HepG2 (cell line): ENCODE results near the gene DAG1. TPM values are rescaled to one million over a fixed set of nuclear protein-coding genes. Genes with fewer than 3 reads are reported as not detected.

Experiments used
- ARNT ChIP-seq: fragments of 450-650 bp; IDR thresholded peaks from 2 replicates; pipeline ENCODE4 v1.6.1; 2017
- CBX2 ChIP-seq, 2 experiments: fragments of 200-600 bp in 1 of 2; sonication (generic); formaldehyde crosslinking in 1 of 2; IDR thresholded peaks; 2 replicates each; pipeline versions ENCODE4 v1.7.0 to v1.8.1; 2018 to 2022; ENCODE audit warnings: low read depth in 2 of 2, low read length in 1 of 2, mild to moderate bottlenecking in 1 of 2, missing genetic modification reagents in 1 of 2
- NFKB2 ChIP-seq: sonication (generic); formaldehyde crosslinking; IDR thresholded peaks from 2 replicates; pipeline ENCODE4 v1.4.0; 2020; ENCODE audit warnings: missing genetic modification reagents, borderline replicate concordance
- RFX1 ChIP-seq: fragments of 450-650 bp; IDR thresholded peaks from 2 replicates; pipeline ENCODE4 v1.6.1; 2017
- SALL2 ChIP-seq: sonication (generic); formaldehyde crosslinking; IDR thresholded peaks from 2 replicates; pipeline ENCODE4 v1.8.1; 2023; ENCODE audit warnings: mild to moderate bottlenecking, missing genetic modification reagents, inconsistent platforms
- TBX2 ChIP-seq: sonication (generic); formaldehyde crosslinking; IDR thresholded peaks from 2 replicates; pipeline ENCODE4 v1.5.0; 2020; ENCODE audit warnings: missing genetic modification reagents, mild to moderate bottlenecking, borderline replicate concordance
- YEATS2 ChIP-seq: sonication (generic); formaldehyde crosslinking; IDR thresholded peaks from 2 replicates; pipeline ENCODE4 v1.4.0; 2020; ENCODE audit warnings: missing genetic modification reagents, borderline replicate concordance
- ZBTB21 ChIP-seq: sonication (generic); formaldehyde crosslinking; IDR thresholded peaks from 2 replicates; pipeline ENCODE4 v1.4.0; 2020; ENCODE audit warnings: missing genetic modification reagents
- ZC3H4 ChIP-seq: sonication (generic); formaldehyde crosslinking; IDR thresholded peaks from 2 replicates; pipeline ENCODE4 v1.4.0; 2020; ENCODE audit warnings: missing genetic modification reagents, borderline replicate concordance
- ZNF207 ChIP-seq: fragments of 450-650 bp; IDR thresholded peaks from 2 replicates; pipeline ENCODE4 v1.6.1; 2016; ENCODE audit warnings: antibody characterized with exemption, borderline replicate concordance
- ZNF232 ChIP-seq: sonication (generic); formaldehyde crosslinking; IDR thresholded peaks from 2 replicates; pipeline ENCODE4 v1.4.0; 2020; ENCODE audit warnings: missing genetic modification reagents, borderline replicate concordance
- ZNF577 ChIP-seq: sonication (generic); formaldehyde crosslinking; IDR thresholded peaks from 2 replicates; pipeline ENCODE4 v1.4.0; 2020; ENCODE audit warnings: mild to moderate bottlenecking, low read depth, missing genetic modification reagents, borderline replicate concordance
- polyA plus RNA-seq, 8 experiments: library from polyadenylated mRNA; depleted of rRNA in 3 of 8; stranded (reverse) in 7 of 8; unstranded in 1 of 8; fragments of >200 nt; fragmentation: Illumina TruSeq in 4 of 8; extraction: Trizol in 4 of 8; gene quantifications; 2 replicates each; pipeline versions ENCODE4 v1.2.1 to v1.2.3, GENCODE V29; 2011 to 2016; ENCODE audit warnings: low read depth in 4 of 8, missing spikeins in 1 of 8, mixed read lengths in 1 of 8; ENCODE audit not compliant: insufficient read depth in 1 of 8
- total RNA-seq, 5 experiments: library from RNA; depleted of rRNA; stranded (reverse); fragments of >200 nt; fragmentation: Illumina TruSeq; extraction: Trizol; gene quantifications; 2 replicates each; pipeline ENCODE4 v1.2.3, GENCODE V29; 2016; ENCODE audit warnings: low read depth in 1 of 5
- TF ChIP-seq, protein P1 (sequence below): sonication (generic); formaldehyde crosslinking; IDR thresholded peaks from 2 replicates; pipeline ENCODE4 v1.5.1; 2020; ENCODE audit warnings: mild to moderate bottlenecking, missing genetic modification reagents, borderline replicate concordance
- TF ChIP-seq, protein P2 (sequence below): IDR thresholded peaks from 2 replicates; pipeline ENCODE4 v1.6.1; 2016; ENCODE audit warnings: missing compliant biosample characterization, missing genetic modification reagents, borderline replicate concordance
- TF ChIP-seq, protein P3 (sequence below): sonication (generic); formaldehyde crosslinking; IDR thresholded peaks from 2 replicates; pipeline ENCODE4 v1.8.1; 2023; ENCODE audit warnings: missing genetic modification reagents, mild to moderate bottlenecking, borderline replicate concordance
- TF ChIP-seq, protein P4 (sequence below), 2 experiments: fragments of 450-650 bp in 1 of 2; sonication (generic) in 1 of 2; formaldehyde crosslinking; IDR thresholded peaks; 2 replicates each; pipeline versions ENCODE4 v1.5.0 to v1.8.0; 2020 to 2022; ENCODE audit warnings: mild to moderate bottlenecking in 1 of 2, missing genetic modification reagents in 1 of 2
- TF ChIP-seq, protein P5 (sequence below): IDR thresholded peaks from 2 replicates; pipeline ENCODE4 v1.6.1; 2016; ENCODE audit warnings: control low read depth
- TF ChIP-seq, protein P6 (sequence below): sonication (generic); formaldehyde crosslinking; IDR thresholded peaks from 2 replicates; pipeline ENCODE4 v1.4.0; 2020; ENCODE audit warnings: missing genetic modification reagents

DAG1 gene
- total and polyA plus RNA-seq, 2 of the 13 experiments (the other 11 are each of a cell fraction or from before 2014, with no cell fraction given): 47.3 to 50.4 TPM

DNA sequence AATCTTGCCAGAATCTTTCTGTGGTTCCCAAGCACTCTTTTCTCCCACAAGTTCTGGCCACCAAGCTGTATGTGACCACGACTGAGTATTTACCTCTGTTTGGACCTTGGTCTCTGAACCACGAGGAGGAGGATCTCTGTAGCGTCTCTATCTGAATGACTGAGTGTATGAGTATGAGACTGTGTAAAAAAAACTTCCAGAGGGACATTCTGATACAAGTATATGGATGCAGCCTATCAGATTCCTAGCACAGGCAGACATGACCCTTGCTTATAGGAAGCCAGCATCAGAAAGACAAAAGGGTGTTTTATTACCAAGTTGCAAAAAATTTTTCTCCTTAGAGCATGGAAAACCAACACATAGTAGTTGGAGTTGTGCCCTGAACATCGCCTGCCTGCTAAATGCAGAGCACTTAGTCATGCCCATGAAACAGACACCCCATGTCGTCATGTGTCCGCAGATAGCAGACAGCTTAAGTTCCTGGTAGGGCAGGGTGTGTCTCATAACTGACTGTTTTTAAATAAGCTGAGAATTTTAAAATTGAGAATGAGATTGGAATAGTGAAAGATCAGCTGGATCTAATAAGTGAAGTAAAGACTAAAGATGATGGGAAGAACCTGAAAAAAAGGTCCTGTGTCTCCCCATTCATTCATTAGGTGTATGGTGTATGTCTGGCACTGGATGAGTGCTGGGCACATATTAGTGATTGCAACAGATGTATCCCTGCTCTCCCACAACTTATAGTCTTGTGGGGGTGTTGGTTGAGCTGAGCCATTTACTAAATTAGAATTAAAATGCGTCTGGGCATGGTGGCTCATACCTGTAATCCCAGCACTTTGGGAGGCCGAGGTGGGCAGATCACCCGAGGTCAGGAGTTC, 30.9 kb downstream of the DAG1 start (continued):
- TF ChIP-seq, protein P1, sequence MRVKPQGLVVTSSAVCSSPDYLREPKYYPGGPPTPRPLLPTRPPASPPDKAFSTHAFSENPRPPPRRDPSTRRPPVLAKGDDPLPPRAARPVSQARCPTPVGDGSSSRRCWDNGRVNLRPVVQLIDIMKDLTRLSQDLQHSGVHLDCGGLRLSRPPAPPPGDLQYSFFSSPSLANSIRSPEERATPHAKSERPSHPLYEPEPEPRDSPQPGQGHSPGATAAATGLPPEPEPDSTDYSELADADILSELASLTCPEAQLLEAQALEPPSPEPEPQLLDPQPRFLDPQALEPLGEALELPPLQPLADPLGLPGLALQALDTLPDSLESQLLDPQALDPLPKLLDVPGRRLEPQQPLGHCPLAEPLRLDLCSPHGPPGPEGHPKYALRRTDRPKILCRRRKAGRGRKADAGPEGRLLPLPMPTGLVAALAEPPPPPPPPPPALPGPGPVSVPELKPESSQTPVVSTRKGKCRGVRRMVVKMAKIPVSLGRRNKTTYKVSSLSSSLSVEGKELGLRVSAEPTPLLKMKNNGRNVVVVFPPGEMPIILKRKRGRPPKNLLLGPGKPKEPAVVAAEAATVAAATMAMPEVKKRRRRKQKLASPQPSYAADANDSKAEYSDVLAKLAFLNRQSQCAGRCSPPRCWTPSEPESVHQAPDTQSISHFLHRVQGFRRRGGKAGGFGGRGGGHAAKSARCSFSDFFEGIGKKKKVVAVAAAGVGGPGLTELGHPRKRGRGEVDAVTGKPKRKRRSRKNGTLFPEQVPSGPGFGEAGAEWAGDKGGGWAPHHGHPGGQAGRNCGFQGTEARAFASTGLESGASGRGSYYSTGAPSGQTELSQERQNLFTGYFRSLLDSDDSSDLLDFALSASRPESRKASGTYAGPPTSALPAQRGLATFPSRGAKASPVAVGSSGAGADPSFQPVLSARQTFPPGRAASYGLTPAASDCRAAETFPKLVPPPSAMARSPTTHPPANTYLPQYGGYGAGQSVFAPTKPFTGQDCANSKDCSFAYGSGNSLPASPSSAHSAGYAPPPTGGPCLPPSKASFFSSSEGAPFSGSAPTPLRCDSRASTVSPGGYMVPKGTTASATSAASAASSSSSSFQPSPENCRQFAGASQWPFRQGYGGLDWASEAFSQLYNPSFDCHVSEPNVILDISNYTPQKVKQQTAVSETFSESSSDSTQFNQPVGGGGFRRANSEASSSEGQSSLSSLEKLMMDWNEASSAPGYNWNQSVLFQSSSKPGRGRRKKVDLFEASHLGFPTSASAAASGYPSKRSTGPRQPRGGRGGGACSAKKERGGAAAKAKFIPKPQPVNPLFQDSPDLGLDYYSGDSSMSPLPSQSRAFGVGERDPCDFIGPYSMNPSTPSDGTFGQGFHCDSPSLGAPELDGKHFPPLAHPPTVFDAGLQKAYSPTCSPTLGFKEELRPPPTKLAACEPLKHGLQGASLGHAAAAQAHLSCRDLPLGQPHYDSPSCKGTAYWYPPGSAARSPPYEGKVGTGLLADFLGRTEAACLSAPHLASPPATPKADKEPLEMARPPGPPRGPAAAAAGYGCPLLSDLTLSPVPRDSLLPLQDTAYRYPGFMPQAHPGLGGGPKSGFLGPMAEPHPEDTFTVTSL: peak; percentile 20; the same call in 1 of the 2 replicates
- TF ChIP-seq RFX1 (no peak), ZNF232 (CRISPR knock-in tag) (no peak), ZBTB21 (CRISPR knock-in tag) (peak; percentile 53; the same call in 1 of the 2 replicates), ARNT (no peak), ZNF207 (no peak), YEATS2 (CRISPR knock-in tag) (no peak), CBX2 (IDR thresholded peaks at IDR 0.05; ENCODE audit: low read depth, low read length) (no peak), CBX2 (CRISPR knock-in tag; IDR thresholded peaks at IDR 0.05; ENCODE audit: low read depth) (no peak), TBX2 (no peak), ZC3H4 (CRISPR knock-in tag) (no peak), NFKB2 (CRISPR knock-in tag) (no peak), ZNF577 (CRISPR knock-in tag) (no peak), SALL2 (CRISPR knock-in tag) (no peak)
- TF ChIP-seq, protein P2, sequence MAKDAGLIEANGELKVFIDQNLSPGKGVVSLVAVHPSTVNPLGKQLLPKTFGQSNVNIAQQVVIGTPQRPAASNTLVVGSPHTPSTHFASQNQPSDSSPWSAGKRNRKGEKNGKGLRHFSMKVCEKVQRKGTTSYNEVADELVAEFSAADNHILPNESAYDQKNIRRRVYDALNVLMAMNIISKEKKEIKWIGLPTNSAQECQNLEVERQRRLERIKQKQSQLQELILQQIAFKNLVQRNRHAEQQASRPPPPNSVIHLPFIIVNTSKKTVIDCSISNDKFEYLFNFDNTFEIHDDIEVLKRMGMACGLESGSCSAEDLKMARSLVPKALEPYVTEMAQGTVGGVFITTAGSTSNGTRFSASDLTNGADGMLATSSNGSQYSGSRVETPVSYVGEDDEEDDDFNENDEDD (CRISPR knock-in tag): no peak
- TF ChIP-seq, protein P3, sequence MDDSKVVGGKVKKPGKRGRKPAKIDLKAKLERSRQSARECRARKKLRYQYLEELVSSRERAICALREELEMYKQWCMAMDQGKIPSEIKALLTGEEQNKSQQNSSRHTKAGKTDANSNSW: no peak
- TF ChIP-seq, protein P4, sequence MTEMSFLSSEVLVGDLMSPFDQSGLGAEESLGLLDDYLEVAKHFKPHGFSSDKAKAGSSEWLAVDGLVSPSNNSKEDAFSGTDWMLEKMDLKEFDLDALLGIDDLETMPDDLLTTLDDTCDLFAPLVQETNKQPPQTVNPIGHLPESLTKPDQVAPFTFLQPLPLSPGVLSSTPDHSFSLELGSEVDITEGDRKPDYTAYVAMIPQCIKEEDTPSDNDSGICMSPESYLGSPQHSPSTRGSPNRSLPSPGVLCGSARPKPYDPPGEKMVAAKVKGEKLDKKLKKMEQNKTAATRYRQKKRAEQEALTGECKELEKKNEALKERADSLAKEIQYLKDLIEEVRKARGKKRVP (CRISPR knock-in tag; IDR thresholded peaks at IDR 0.05): no peak; a peak in 1 of 4 replicates
- TF ChIP-seq, protein P5, sequence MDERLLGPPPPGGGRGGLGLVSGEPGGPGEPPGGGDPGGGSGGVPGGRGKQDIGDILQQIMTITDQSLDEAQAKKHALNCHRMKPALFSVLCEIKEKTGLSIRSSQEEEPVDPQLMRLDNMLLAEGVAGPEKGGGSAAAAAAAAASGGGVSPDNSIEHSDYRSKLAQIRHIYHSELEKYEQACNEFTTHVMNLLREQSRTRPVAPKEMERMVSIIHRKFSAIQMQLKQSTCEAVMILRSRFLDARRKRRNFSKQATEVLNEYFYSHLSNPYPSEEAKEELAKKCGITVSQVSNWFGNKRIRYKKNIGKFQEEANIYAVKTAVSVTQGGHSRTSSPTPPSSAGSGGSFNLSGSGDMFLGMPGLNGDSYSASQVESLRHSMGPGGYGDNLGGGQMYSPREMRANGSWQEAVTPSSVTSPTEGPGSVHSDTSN (CRISPR knock-in tag): no peak
- TF ChIP-seq, protein P6, sequence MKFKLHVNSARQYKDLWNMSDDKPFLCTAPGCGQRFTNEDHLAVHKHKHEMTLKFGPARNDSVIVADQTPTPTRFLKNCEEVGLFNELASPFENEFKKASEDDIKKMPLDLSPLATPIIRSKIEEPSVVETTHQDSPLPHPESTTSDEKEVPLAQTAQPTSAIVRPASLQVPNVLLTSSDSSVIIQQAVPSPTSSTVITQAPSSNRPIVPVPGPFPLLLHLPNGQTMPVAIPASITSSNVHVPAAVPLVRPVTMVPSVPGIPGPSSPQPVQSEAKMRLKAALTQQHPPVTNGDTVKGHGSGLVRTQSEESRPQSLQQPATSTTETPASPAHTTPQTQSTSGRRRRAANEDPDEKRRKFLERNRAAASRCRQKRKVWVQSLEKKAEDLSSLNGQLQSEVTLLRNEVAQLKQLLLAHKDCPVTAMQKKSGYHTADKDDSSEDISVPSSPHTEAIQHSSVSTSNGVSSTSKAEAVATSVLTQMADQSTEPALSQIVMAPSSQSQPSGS (CRISPR knock-in tag): no peak
